Activated CD4-positive, alpha-beta T cell treated with anti-CD3 and anti-CD28 coated beads, Interleukin-10, Interleukin-2, amounts not matched to agents 100 ng/mL and 50 ng/mL, durations not matched to agents 16 hours and 8 hours (primary cell): ENCODE results near the gene LRRK1.

ENCODE experiments used
- DNase-seq: peaks from one replicate; pipeline ENCODE4 v3.0.0-alpha.2; 2020

The LRRK1 gene

DNA sequence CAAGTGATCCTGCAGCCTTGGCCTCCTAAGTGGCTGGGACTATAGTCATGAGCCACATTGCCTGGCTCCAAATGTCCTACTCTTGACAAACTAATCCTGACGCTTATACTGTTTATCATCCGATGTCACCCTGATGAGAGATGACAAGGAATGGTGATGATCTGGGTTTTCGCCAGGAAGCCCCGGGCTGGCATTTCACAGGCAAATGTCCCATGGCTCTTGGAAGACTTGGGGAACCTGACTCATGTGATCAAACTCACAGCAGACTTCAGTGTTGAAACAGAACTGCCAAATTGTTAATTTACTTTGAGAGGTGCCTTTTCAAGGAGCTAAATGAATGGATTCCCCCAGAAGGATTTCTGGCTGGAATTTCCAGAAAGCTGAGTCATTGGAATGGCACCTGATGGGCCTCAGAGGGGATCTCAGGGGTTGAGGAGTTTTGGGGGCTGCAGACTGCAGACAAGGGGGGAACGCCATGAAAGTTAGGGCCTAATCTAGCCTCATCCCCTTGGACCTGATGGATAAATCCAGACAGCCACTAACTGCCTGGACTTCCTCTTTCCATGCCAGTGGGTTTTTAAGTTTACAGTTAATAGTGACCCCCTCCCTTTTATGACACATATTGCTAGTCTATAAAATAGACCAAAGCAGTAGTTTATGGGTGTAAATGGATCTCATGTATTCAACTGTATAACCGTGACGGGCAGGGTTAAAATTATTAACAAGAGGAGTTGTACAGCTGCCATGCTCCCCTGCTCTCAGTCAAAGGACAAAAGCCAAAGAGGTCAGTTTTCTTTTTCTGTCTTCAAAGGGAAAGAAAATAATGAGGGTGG, 186.1 kb downstream of the LRRK1 start:
- no peak for DNase-seq

DNA sequence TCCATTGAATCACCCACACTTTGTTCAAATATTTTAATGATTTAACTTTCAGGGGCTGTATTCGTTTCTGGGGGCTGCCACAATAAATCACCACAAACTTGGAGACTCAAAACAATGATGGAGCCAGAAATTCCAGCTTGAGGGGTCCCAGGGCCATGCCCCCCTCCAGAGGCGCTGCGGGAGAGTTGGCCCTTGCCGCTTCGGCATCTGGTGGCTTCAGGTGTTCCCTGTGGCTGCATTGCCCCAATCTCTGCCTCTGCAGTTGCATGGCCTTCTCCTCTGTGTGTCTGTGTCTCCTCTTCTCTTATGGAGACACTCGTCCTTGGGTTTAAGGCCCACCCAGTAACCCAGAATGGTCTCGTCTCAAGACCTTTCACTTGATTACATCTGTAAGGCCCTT, 187.9 kb downstream of the LRRK1 start:
- DNase-seq = no peak

- DNase-seq = no peak
Measured at GRCh38 chr15:101107625-101108460, 188.7 kb downstream of the LRRK1 start.

GRCh38 chr15:101108461-101108775, 189.3 kb downstream of the LRRK1 start:
- DNase-seq = no peak

DNA sequence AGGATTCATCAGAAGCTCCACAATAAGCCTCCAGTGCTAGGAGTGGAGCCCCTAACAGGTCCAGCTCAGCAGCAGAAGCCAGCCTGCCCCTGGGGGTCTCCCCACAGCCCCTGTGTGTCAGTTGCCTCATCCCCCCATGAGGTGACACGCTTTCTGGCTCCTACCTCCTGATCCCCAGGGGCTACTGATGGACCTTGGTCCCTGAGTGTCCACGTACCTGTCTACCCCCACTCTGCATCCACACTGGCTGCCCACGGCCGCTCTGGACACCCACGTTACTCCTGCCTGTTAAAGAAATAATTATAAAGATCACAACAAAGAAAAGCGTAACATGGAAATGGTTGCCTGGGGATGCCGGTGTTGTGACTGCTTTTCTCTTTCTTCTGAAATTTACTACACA, 189.6 kb downstream of the LRRK1 start:
- no peak for DNase-seq

GRCh38 chr15:101110681-101111569, 191.8 kb downstream of the LRRK1 start:
- DNase-seq = no peak

- DNase-seq = no peak
Measured at GRCh38 chr15:101111570-101112262, 192.6 kb downstream of the LRRK1 start.

- no peak for DNase-seq
Measured at GRCh38 chr15:101112336-101113113, 193.4 kb downstream of the LRRK1 start.

DNA sequence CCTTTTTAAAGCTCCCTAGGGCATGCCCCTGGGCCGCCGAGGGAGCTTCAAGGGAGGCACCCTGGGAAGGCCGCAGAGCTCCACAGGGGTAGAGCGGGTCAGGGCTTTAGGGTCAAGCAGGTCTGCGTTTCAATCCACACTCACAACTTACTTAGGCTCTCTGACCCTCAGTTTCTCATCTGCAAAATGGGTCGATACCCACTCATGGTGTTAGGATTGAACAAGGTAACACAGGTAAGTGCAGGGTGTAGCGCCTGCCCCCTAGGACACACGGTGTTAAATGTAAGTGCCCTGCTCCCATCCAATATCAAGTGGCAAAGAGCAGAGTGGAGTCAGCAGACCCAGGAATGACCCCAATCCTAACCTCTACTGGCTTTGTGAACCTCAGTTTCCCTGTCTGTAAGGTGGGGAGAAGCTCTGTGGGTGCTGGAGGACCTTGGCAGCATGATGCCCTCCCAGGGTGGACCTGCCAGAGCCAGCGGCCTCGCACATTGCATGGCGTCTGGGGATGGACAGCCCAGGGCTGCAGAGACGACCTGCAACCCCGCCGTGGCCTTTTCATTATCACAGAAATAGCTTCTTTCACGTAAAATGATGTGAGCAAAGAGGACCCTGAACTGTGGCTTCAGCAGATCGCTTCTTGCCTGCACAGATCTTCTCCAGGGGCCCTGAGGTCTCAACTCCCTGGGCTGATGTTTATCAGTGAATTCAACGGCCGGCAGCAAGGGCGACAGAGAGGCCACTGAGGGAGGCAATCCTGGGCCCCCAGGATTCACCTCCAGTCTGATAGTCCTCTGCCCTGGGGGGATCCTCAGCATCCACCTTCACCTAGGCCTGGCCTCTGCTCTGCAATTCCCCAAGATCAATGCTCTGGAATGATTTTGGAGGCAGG, 194.2 kb downstream of the LRRK1 start:
- no peak for DNase-seq

- DNase-seq = no peak
Measured at GRCh38 chr15:101114166-101114565, 195.0 kb downstream of the LRRK1 start.

- no peak for DNase-seq
Measured at GRCh38 chr15:101114610-101115009, 195.5 kb downstream of the LRRK1 start.

DNA sequence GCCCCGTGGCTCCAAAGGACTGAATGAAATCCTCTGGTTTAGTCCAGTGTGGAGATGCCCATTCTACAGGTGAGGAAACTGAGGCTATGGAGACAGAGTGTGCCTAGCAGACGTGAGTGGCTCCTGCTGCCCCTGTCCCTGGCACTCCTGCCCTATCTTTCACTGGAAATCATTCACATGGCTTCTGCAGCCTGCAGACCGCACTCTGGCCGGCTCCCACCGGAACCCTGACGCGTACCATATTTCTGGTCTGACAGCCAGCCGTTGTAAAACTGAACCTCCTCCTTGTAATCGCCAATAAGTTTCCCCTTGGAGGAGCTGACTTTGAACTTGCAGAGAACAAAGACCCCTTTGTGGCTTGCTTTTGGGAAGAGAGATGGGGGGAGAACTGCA, 196.2 kb downstream of the LRRK1 start:
- no peak for DNase-seq

DNA sequence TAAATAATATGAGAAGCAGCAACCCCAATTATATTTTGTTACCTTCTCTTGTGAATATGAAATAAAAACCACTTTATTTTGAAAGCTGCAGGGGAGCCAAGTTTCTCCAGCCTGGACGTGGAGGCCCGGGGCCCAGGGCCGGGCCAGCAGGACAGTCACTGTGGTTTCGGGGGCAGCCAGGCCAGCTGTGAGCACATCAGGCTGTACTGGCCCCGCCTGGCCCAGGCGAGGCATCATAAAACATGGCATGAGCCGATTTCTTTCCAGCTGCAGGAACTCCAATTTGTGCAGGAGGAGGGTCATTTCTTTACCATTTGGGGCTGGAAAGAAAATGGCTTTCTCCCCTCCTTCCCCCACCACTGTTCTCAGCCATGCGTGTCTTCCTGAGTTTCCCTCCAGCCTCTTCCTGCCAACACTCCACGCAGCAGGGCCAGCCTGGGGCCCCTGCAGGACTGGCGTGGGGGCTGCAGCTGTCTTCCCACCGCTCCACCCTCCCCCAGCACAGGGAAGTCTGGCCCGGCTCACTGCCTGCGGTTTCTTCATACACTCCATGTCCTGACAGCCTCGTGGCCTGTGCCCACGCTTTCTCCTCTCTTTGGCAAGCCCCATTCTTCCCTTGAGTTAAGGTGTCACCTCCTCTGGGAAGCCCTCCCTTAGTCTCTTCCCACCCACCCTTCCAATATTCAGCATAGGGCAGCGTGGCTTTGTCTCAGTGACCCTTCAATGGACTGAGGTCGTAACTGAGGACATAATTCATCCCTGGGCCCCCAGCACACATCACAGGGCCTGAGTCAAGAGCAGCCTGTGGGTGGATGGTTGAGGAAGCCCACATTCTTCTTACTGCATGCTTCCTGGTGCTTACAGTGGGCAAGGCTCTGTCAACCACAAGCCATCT, 196.9 kb downstream of the LRRK1 start:
- no peak for DNase-seq

DNA sequence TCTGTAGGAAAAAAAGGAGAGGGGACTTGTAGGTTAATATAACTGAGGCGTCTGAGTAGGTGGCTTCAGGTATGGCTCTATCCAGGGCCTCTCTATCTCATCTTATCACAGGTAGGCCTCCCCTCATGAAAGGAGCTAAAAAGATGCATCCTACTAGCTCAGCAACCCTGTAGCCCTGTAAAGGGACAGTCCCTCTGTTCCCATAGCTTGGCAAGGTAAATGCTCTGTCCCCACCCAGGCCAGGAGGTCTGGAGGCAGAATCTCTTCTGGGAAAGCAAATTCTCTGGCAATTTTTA, 197.5 kb downstream of the LRRK1 start:
- no peak for DNase-seq

DNA sequence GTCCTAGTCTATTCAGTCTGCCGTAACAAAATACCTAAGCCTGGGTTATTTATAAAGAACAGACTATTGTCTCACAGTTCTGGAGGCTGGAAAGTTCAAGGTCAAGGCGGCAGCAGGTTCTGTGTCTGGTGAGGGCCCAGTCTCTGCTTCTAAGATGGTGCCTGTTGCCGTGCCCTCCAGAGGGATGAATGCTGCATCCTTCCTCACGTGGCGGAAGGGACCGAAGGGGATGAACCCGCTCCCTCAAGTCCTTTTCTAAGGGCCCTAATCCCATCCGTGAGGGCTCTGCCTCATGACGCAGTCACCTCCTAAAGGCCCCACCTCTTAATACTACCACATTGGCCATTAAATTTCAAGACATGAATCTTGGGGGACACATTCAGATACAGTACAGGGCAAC, 199.0 kb downstream of the LRRK1 start:
- no peak for DNase-seq

- no peak for DNase-seq
Measured at GRCh38 chr15:101118615-101119014, 199.5 kb downstream of the LRRK1 start.

DNA sequence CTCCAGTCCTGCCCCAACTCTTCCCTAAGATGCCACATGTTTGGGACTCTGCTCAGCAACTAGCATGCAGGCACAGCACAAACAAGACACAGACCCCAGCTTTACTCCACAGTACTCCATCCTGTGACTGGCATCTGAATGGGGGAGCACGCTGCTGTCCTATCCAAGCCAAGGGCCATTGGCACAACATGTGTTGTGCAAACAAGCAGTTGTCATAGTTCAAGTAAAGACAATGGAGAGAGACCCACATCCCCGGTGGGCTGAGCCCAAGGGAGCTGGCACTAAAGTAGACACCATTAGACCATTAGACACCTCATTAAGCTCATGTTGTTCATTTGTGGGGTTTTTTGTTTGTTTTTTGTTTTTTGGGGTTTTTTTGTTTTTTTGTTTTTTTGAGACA, 200.0 kb downstream of the LRRK1 start:
- no peak for DNase-seq
